Left lung (tissue), 10 donors: ENCODE results near the gene TNRC6A. TPM values are rescaled to one million over a fixed set of nuclear protein-coding genes. Genes with fewer than 3 reads are reported as not detected.

ENCODE experiments used
- ATAC-seq: fragments of 200-7000 bp; cut with Tn5 transposase; one replicate; pipeline ENCODE4 v1.9.1; 2020; ENCODE audit warnings: moderate library complexity
- DNase-seq, 4 donors: peaks; one replicate each; pipeline ENCODE4 v3.0.0-alpha.2; 2013 to 2020
- H3K27ac ChIP-seq, 2 donors: fragments of 200-600 bp; sonication (generic) in 1 of 2; one replicate each; pipeline versions ENCODE4 v1.5.0 to v1.8.0; 2020 to 2021
- H3K27me3 ChIP-seq, 2 donors: fragments of 200-600 bp; sonication (generic) in 1 of 2; one replicate each; pipeline versions ENCODE4 v1.5.0 to v1.8.0; 2020 to 2021
- H3K36me3 ChIP-seq, 2 donors: fragments of 200-600 bp; sonication (generic) in 1 of 2; one replicate each; pipeline versions ENCODE4 v1.5.0 to v1.8.0; 2020 to 2021
- H3K4me1 ChIP-seq, 2 donors: fragments of 200-600 bp; one replicate each; pipeline ENCODE4 v1.8.0; 2021
- H3K4me3 ChIP-seq, 2 donors: fragments of 200-600 bp; sonication (generic) in 1 of 2; one replicate each; pipeline versions ENCODE4 v1.5.0 to v1.8.0; 2020 to 2021; ENCODE audit warnings: mild to moderate bottlenecking in 1 of 2
- H3K9me3 ChIP-seq, 2 donors: fragments of 200-600 bp; sonication (generic) in 1 of 2; one replicate each; pipeline versions ENCODE4 v1.5.0 to v1.8.0; 2020 to 2021
- CTCF ChIP-seq, 2 donors: fragments of 200-600 bp; sonication (generic) in 1 of 2; IDR thresholded peaks; one replicate each; pipeline versions ENCODE4 v1.5.0 to v1.8.0; 2021; ENCODE audit warnings: antibody characterized with exemption in 2 of 2
- intact Hi-C, 2 donors: fragments of 100-400 bp; cut with DNase I; formaldehyde crosslinking; loops; one replicate each; pipeline versions ENCODE4 v1.11.2 to v1.14.2; 2022
- polyA plus RNA-seq, 6 donors: library from polyadenylated mRNA; unstranded; fragments of 120-200 nt; gene quantifications; one replicate each; pipeline ENCODE4 v1.2.1, GENCODE V29; 2013; ENCODE audit not compliant: insufficient read length in 6 of 6
- total RNA-seq, 2 donors: library from RNA; stranded (reverse); fragmentation: NEBNext Ultra II Directional; extraction: Animal tissue kit (Norgen Biotek cat#: 25700); gene quantifications; one replicate each; pipeline ENCODE4 v1.2.1, GENCODE V29; 2021
- donor health status: DM: no; HTN: yes; CAD: no.
- donor health status: DM: no; HTN: no; CAD: no.

The TNRC6A gene
- total and polyA plus RNA-seq, 8 donors, result 34.0 to 81.2 (median 72.7) TPM

GRCh38 chr16:24723663-24724062 lies 5.8 kb upstream of the TNRC6A start:
- H3K4me1 ChIP-seq, result peaks cover 0 to 4% of the 10 kb centered on the region in 2 donors

GRCh38 chr16:24728011-24728410 lies 1.4 kb upstream of the TNRC6A start:
- Histone ChIP-seq H3K9me3 (no peaks in the 10 kb centered on the region), H3K36me3 (peaks cover 0 to 2% of the 10 kb centered on the region in 2 donors), H3K27ac (no peak overlapping the region), H3K4me1 (peaks cover 12 to 30% of the 10 kb centered on the region in 2 donors), H3K4me3 (no peak overlapping the region), H3K27me3 (no peaks in the 10 kb centered on the region)
- intact Hi-C loops, result no loop called here
- peak in 1 of 4 donors; percentile 78 for DNase-seq
- no peak for TF ChIP-seq CTCF (IDR thresholded peaks at IDR 0.05)
- ATAC-seq, result no peak

More at GRCh38 chr16:24723663-24724062, 5.8 kb upstream of the TNRC6A start:
- intact Hi-C loops, result no loop called here
- Histone ChIP-seq H3K27me3 (no peaks in the 10 kb centered on the region), H3K4me3 (no peak overlapping the region), H3K27ac (no peak overlapping the region), H3K36me3 (no peaks in the 10 kb centered on the region), H3K9me3 (no peaks in the 10 kb centered on the region)
- ATAC-seq (no peak), DNase-seq (no peak)
- no peak for TF ChIP-seq CTCF (IDR thresholded peaks at IDR 0.05)

- intact Hi-C loops, result no loop called here
Measured at GRCh38 chr16:24728891-24729242, 584 bp upstream of the TNRC6A start.

GRCh38 chr16:24729951-24730815 lies 732 bp downstream of the TNRC6A start:
- Histone ChIP-seq H3K9me3 (no peaks in the 10 kb centered on the region), H3K27me3 (no peaks in the 10 kb centered on the region), H3K36me3 (peaks cover 0 to 11% of the 10 kb centered on the region in 2 donors), H3K4me3 (peak overlapping the region; percentile 55 to 87), H3K27ac (peak overlapping the region; percentile 86 to 91), H3K4me1 (peaks cover 18 to 44% of the 10 kb centered on the region in 2 donors)
- intact Hi-C loops, result no loop called here
- ATAC-seq (peak; percentile 50), DNase-seq (peak in 2 of 4 donors; percentile 24 to 39)
- TF ChIP-seq CTCF (IDR thresholded peaks at IDR 0.05), result no peak

More at GRCh38 chr16:24728891-24729242, 584 bp upstream of the TNRC6A start:
- Histone ChIP-seq H3K27me3 (no peaks in the 10 kb centered on the region), H3K9me3 (no peaks in the 10 kb centered on the region), H3K36me3 (peaks cover 0 to 9% of the 10 kb centered on the region in 2 donors), H3K4me3 (peak overlapping the region; percentile 55 to 87), H3K4me1 (peaks cover 12 to 38% of the 10 kb centered on the region in 2 donors), H3K27ac (peak overlapping the region; percentile 86 to 91)
- TF ChIP-seq CTCF (IDR thresholded peaks at IDR 0.05), result no peak
- ATAC-seq (peak; percentile 11), DNase-seq (no peak)

- ATAC-seq, result no peak
- intact Hi-C loops, result no loop called here
- Histone ChIP-seq H3K4me3 (peak overlapping the region; percentile 55 to 87), H3K36me3 (peaks cover 0 to 11% of the 10 kb centered on the region in 2 donors), H3K9me3 (no peaks in the 10 kb centered on the region), H3K27ac (peak overlapping the region in 1 of 2 donors; percentile 23), H3K27me3 (no peaks in the 10 kb centered on the region), H3K4me1 (peaks cover 20 to 47% of the 10 kb centered on the region in 2 donors)
- TF ChIP-seq CTCF (IDR thresholded peaks at IDR 0.05), result no peak
- no peak for DNase-seq
Measured at GRCh38 chr16:24730914-24731313, 1.5 kb downstream of the TNRC6A start.
